Measurements from ENCODE around the gene SCP2. TPM values are rescaled to one million over a fixed set of nuclear protein-coding genes. Genes with fewer than 3 reads are reported as not detected.
A peak's percentile ranks its signal among the peaks of the same experiment; 100 is the strongest.
"Not testable (repeated sequence)": the region's sequence is repeated elsewhere in the genome, so short reads cannot be mapped to it uniquely, and the experiment has no call there.

The SCP2 gene
- total RNA-seq, 1 experiment from 2014 or later = 59.3 TPM

- DNase-seq (ENCODE audit: low read depth) = not testable (repeated sequence)
Observed at GRCh38 chr1:52969234-52969633, 42.2 kb downstream of the SCP2 start.

- DNase-seq (ENCODE audit: low read depth) = peak; percentile 21
Observed at GRCh38 chr1:52970149-52970548, 43.1 kb downstream of the SCP2 start.

GRCh38 chr1:52973841-52974240 is 46.8 kb downstream of the SCP2 start:
- no peak for DNase-seq (ENCODE audit: low read depth)

- DNase-seq (ENCODE audit: low read depth) = no peak
Observed at GRCh38 chr1:52976183-52977035, 49.3 kb downstream of the SCP2 start.

GRCh38 chr1:52978045-52978444 is 51.0 kb downstream of the SCP2 start:
- no peak for DNase-seq (ENCODE audit: low read depth)

- not testable (repeated sequence) for DNase-seq (ENCODE audit: low read depth)
Observed at GRCh38 chr1:52992733-52993132, 65.7 kb downstream of the SCP2 start.

GRCh38 chr1:52994656-52995055 is 67.6 kb downstream of the SCP2 start:
- DNase-seq (ENCODE audit: low read depth) = no peak

- no peak for DNase-seq (ENCODE audit: low read depth)
Observed at GRCh38 chr1:52996653-52997052, 69.6 kb downstream of the SCP2 start.

GRCh38 chr1:53001128-53001527 is 74.1 kb downstream of the SCP2 start:
- DNase-seq (ENCODE audit: low read depth) = no peak

GRCh38 chr1:53006612-53007011 is 79.5 kb downstream of the SCP2 start:
- DNase-seq (ENCODE audit: low read depth) = not testable (repeated sequence)

GRCh38 chr1:53010247-53010646 is 83.2 kb downstream of the SCP2 start:
- DNase-seq (ENCODE audit: low read depth) = not testable (repeated sequence)

- no peak for DNase-seq (ENCODE audit: low read depth)
Observed at GRCh38 chr1:53011175-53011574, 84.1 kb downstream of the SCP2 start.

- peak; percentile 78 for DNase-seq (ENCODE audit: low read depth)
Observed at GRCh38 chr1:53014791-53015507, 87.9 kb downstream of the SCP2 start.

GRCh38 chr1:53015508-53015860 is 88.4 kb downstream of the SCP2 start:
- no peak for DNase-seq (ENCODE audit: low read depth)

GRCh38 chr1:53016705-53017104 is 89.6 kb downstream of the SCP2 start:
- no peak for DNase-seq (ENCODE audit: low read depth)

GRCh38 chr1:53020588-53020987 is 93.5 kb downstream of the SCP2 start:
- DNase-seq (ENCODE audit: low read depth) = no peak

GRCh38 chr1:53022179-53022578 is 95.1 kb downstream of the SCP2 start:
- DNase-seq (ENCODE audit: low read depth) = no peak

- DNase-seq (ENCODE audit: low read depth) = no peak
Observed at GRCh38 chr1:53023546-53023945, 96.5 kb downstream of the SCP2 start.

- no peak for DNase-seq (ENCODE audit: low read depth)
Observed at GRCh38 chr1:53024117-53024516, 97.0 kb downstream of the SCP2 start.

- peak; percentile 47 for DNase-seq (ENCODE audit: low read depth)
Observed at GRCh38 chr1:53025034-53025768, 98.1 kb downstream of the SCP2 start.

- DNase-seq (ENCODE audit: low read depth) = no peak
Observed at GRCh38 chr1:53025769-53026112, 98.7 kb downstream of the SCP2 start.

GRCh38 chr1:53026254-53026653 is 99.2 kb downstream of the SCP2 start:
- DNase-seq (ENCODE audit: low read depth) = no peak
